ENCODE measurements around the gene PGM2.

Gene PGM2

GRCh38 chr4:37902738-37903693, 76.5 kb downstream of the PGM2 start:
- no peak for DNase-seq (ENCODE audit: low read depth)

DNA sequence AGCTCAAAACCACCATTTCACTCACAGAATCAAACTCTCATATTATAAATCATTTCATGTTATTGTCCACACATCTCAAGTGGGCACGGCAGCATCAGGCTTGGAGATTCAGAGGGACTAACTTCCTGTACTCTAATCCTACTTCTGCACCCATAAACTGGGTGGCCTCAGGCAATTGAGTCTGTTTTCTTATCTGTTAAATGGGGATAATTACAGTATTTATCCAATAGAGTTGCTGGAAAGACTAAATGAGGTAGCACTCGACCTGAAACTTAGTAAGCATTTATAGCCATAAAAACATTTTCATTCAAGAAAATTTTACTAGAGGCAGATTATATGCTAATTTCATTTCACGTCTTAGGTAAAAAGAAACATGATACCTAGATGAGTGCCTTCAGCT, 77.4 kb downstream of the PGM2 start:
- DNase-seq (ENCODE audit: low read depth): no peak

GRCh38 chr4:37904824-37905223, 78.3 kb downstream of the PGM2 start:
- no peak for DNase-seq (ENCODE audit: low read depth)

GRCh38 chr4:37905533-37906169, 79.2 kb downstream of the PGM2 start:
- DNase-seq (ENCODE audit: low read depth): no peak

GRCh38 chr4:37908488-37909331, 82.2 kb downstream of the PGM2 start:
- DNase-seq (ENCODE audit: low read depth): no peak

DNA sequence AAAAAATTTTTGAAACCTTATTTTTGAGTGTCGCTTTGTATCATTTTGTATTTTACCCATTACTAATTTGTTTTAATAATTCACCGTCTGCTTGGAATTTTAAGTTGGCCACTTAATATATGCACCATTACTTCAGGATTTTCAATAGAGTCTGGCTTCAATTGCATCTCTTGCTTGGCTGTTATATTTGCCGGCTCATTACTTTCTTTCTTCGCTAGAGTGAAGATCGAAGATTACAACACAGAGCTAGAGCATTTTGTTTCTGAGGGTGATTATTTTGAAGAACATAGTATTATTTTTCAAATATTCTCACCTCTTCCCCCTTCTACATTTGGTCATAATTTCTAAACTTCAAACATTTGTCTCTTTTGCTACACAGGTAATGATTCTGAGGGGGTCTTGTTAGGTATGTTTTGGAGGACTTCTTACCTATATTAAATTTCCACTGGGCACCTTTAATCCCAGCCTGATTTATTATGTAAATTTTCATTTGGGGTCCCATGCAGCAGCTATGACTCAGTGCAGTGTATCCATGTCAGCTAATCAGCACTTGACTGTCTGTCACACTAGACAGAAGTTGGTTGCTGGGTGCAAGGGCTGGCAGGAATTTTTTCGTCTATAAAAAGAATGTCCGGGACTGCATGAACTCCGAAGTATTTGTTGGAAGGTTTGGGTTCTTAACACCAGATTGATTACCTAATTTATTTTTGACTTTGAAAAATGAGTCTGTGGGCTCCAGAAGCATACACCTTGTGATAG, 83.0 kb downstream of the PGM2 start:
- no peak for DNase-seq (ENCODE audit: low read depth)

DNA sequence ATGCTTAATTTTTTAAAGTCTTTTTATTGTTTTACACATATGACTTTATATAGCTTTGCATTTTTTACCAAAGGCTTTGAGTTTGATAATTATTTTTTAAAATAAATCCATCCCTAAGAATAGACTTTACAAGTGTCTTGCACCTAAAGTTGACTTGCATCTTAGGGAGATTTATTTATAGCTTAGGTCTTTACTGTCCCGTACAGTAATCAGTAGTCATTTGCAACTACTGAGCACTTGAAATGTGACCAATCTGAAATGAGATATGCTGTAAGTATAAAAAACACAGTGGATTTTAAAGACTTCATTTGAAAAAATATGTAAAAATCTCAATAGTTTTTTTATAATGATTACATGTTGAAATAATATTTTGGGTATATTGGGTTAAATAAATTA, 83.6 kb downstream of the PGM2 start:
- no peak for DNase-seq (ENCODE audit: low read depth)
